Measurements from ENCODE around the gene ZNF462.

GRCh38 chr9:107046692-107047091 lies 183.7 kb downstream of the ZNF462 start:
- TF ChIP-seq STAT6 (CRISPR knock-in tag; conservative IDR thresholded peaks at IDR 0.05; ENCODE audit: low read depth): no peak
- TF ChIP-seq PRDM15 (CRISPR knock-in tag; IDR thresholded peaks at IDR 0.05): no peak
- no peak for TF ChIP-seq JUN (CRISPR knock-in tag; IDR thresholded peaks at IDR 0.05)
- TF ChIP-seq CTCF (IDR thresholded peaks at IDR 0.05): no peak
